HG03196 (cell line): ENCODE measurements around the gene RBPJL.
"Not testable (repeated sequence)": the region's sequence is repeated elsewhere in the genome, so short reads cannot be mapped to it uniquely, and the experiment has no call there.

ENCODE experiments used
- ATAC-seq: cut with Tn5 transposase; IDR thresholded peaks from one replicate; pipeline ENCODE4 v1.9.1; 2021; ENCODE audit not compliant: unreplicated experiment

Gene RBPJL

DNA sequence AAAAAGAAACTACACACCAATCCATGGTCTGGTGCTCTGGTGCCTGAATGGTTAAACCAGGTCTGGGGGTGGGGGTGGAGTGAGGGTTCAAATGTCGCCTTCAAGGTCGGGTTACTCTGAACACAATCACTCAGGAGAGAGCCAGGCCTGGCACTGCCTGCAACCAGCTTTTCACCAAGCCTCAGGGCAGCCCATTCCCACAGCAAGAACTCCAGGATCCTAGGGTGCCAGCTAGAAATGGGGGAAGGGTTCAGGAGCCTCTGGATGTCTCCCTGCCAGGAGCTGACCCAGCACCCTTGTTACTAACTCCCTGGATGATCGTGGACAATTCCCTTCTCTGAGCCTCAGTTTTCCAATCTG is 34.9 kb downstream of the RBPJL start:
- no peak for ATAC-seq

DNA sequence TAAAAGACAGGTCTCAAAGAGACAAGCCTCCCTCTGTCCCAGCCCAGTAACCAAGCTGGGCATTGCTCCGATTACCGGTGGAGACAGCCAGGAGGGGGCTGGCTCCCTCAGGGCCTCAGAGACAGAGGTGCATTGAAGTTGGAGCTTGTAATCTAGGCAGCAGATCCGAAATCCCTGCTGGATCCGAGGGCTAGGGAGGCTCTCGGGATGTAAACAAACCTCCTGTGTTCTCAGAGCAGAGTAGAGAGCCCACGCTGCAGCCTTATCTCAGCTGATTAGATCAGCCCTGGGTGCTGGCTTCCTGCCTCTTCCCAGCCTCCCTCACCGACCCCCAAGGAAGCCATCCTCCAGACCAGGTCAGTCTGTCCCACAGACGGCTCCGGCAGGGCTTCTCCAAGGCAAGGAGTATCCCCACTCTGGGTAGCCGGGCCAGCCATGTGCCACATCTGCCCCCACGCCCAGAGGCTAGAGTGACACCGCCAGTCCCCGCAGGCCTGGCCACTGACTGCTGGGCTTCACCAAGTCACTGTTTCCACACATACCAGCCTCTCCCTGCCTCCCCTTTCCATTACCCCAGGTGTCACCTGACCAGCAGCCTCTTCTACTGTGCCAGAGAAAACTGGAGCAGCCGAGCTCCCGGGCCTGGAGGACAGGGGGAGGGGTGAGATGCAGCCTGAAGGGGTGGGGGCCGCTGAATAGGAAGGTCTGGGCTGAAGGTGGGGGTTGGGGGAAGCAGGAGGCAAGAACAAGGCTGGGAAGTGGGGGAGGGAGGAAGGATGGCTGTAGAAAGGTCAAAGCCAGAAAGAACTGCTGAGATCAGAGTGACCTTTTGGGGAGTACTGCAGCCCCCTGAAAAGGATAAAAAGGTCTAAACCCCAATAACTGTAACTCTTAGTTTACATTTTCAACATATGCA is 35.6 kb downstream of the RBPJL start:
- ATAC-seq, result no peak

DNA sequence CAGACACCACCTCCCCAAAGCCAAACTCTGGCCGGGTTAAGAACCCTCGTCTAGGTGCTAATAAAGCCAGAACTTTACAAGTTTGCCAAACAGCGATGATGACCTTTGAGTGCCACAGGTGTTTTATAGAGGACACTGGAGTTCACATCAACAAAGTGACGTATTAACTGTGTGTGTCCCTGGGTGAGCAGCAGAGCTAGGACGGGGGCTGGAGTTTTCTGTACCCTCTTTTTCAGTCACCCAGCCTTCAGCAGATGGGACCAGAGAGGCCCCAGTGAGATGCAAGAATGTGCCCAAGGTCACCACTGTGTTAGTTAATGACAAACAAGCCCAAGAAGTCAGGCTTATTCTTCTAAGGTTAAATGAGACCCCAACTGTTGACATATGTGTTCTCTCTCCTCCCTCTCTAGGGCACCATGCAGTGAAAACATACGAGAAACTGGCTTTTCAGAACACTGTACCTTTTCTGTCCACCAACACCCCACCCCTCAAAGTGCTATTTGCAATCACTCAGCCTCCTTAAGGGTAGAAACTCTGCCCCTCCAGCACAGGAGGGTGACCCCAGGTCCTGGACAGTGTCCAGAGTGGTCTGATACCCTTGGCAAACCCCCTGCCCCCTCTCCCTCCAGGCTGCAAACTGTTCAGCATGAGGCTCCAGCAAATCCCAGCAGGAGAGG is 36.4 kb downstream of the RBPJL start:
- ATAC-seq, result no peak

DNA sequence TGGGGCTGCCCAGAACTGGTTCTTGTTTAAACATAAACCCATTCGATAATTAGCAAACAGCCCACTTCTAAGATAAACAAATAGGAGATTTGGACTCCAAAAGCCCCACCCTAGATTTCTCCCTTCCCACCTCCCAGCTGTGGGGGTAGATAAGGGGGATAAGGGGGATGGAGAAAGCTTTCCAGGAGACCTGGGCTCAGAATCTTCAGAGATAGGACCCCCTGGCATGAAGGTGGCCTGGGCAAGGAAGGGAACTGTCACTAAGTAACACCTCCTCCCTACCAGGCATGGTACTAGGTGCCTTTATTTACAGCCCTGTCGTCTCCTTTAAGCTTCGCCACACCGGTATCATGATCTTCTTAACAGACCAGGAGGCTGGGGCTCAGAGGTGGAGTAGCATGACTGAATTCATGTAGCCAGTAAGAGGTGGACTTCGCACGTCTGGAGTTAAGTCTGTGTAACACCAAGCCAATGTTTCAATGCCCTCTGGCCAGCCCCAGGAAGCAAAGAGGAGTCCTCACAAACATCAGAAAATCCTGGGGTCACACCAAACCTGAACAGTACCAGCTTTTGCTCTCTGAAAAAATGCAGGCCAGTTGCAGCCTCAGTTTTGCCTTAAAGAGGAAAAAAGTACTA is 37.0 kb downstream of the RBPJL start:
- ATAC-seq, result no peak

DNA sequence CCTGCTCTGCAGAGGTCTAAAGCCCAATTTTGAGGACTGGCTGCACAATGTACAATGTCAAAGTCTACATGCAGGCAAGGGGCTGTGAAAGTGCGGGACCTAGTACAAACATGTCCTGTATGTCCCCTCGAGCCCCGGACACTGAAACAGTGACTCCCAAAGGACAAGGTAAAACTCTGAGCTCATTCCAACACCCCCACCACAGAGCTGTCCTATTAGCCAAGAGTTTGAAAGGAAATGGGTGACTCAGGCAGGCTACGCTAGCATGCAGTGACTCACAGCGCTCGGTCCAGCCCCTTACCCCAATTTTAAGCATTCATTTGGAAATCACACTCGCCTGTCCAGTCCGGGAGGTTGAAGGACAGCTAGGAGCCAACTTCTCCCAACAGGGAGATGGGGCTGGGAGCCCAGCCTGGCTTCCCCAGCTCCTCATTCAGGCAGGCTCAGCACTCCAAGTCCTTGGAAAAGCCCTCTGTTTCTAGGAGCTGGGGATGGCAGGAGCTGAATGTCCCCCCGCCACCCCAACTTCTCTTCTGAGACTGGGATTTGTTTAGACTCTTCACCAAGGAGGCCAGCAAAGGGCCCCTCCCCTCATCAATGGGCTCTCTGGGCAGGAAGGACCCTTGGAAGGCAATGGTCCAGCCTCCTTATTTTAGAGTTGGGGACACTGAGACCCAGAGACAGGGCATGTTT is 37.7 kb downstream of the RBPJL start:
- no peak for ATAC-seq

DNA sequence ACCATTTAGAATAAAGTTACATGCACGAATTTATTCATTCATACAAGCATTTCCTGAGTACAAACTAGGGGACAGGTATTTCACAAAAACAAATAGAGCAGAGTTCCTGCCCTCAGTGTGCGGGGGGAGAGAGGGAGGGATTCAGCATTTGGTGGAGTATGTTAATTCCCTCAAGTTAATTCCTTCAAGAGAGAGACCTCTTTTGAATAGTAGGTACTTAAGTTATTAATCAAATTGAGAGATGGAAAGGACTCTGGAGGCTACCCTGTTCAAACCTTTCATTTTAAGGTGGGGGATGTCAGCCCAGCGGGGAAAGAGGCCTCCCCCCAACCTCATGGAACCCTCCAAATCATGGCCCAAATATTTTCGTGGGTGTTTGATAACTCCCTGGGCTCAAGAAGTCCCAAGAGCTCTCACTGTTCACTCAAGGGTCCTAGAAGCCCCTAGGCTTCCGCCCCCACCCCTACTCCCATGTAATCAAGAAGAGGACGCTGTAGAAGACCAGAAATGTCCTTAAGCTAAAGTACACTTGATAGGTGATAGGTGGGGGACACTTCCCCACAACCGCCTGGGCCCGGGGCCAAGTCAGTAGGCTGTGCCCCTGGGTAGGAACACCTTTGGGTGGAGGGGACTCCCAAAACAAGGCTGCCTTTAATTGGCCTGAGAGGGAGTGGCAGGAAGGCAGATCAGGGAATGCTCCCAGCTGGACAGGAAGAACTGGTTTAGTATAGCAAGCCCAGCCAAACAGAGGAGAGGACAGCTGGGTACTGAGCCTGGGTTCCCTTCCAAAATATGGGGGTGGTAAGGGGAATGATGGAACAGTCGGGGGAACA is 38.7 kb downstream of the RBPJL start:
- ATAC-seq, result no peak

DNA sequence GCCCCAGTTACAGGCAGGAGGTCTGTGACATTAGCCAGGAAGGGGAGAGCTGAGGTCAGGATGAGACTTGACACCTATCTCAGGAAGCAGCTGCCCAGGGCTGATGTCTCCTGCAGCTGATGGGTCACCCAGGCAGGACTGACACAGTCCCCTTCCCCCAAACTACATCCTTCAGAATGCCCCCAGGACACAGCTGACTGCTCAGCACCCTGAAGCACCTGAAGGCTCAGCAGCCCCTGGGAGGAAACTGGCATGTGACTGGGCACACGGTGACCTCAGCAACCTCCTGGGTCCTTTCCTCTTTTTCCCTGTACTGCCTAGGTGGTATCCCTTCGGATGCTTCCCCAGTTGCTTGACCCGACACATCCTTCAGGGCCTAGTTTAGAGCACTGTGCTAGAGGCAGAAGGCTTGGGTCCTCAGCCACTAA is 39.7 kb downstream of the RBPJL start:
- no peak for ATAC-seq

DNA sequence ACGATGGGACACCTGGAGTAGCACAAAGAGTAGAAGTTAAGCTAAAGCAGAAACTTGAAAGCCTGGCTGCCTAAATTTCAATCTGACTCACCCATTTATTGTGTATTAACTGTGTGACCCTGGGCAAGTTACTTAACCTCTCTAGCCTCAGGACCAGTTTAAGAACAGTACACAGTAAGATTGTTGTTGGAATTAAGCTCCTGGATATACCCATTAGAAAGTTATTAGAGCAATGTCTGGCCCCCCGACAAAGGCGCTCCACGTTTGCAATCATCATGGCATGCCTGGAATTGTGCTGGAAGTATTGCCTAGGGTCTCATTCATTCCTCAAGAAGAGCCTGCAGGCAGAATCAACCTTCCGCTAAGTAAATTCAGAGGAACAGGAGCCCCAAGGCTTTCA is 40.2 kb downstream of the RBPJL start:
- no peak for ATAC-seq

DNA sequence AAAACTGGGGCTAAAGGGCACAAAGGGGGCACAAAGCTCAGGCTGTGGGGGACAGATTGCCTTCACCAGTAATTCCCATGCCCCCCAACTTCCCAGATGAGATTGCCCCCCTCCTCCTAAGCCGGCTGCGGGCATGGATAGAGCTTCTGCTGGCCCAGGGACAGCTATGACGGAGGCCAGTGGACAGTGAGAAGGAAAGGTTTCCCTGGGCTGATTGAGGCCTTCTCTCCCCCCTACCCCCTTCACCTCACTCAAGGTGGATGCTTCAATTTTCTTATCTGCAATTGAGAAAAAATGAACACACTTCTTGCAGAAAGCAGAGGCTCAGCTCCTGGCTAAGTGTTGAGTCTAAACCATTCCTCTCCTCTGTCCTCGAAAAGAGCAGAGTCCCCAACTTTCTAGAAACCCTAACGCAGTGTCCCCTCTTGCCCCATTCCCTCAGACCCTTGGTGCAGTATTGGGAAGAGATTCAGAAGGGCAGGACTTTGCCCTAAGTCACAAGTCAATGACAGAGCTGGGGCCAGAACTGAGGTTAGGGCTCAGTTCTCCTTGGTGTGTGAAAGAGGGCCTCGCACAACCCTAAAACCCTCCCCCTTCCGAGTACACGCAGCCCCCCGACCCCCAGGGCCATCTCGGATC is 40.8 kb downstream of the RBPJL start:
- ATAC-seq, result no peak

DNA sequence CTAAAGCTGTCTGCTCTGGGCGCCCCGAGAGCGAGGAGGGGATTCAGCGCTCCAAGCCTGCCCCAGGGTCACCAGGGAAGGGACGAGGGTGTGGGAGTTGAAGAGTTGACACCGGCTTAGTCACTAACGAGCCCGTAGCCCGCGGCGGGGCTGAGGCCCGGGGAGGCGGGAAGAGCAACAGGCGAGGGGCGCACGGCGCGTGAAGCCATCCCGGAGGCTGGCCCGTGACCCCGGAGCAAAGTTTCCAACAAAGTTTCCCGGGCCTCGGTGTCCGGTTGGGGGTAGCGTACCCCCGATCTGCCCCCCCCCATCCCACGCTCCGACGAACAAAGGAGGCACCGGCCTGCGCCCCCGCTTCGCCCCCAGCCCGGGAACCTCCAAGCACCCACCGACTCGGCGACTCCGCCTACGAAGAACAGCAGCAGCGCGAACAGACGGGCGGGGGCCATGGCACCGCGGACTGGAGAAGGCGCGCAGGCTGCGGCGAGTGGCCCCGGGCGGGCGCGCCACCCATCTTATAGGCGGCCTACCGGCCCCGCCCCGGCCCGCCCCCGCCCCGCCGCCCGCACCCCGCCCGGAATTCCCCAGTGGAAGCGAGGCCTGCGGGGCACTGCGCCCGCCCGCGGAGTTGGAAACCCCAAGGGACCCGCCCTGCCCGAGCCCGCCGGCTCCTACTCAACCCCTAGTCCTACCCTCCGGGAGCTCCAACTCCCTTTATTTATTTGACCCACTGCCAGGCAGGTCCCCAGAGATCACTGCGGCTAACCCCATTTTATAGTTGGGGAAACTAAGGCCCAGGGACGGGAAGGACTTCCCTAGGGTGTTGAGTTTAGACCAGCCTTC is 41.5 kb downstream of the RBPJL start, which contains the start of gene SDC4:
Gene SDC4, minus strand, starts transcription at position 489 of the 843 bp plus-strand sequence. Its CDS starts 40 bp downstream, at position 449.
- ATAC-seq, result no peak

DNA sequence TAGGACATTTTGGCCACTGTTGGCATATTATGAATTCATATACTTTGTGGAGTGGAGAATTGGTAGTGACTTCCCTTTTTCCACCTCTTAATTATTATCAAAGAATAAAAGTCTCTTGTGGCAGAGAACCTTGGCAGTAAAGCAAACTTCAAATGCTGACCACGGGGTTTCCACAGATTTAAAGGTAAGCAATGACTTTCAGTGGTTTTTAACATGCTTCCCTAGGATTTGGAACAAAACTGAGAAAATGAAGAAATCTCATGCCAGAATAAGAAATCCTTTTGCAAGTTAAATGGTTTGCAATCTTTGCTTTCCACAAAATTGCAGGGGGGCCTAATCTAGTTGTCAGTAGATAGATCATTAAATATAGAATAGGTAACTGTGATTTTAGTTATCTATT is 43.6 kb downstream of the RBPJL start:
- ATAC-seq, result no peak

DNA sequence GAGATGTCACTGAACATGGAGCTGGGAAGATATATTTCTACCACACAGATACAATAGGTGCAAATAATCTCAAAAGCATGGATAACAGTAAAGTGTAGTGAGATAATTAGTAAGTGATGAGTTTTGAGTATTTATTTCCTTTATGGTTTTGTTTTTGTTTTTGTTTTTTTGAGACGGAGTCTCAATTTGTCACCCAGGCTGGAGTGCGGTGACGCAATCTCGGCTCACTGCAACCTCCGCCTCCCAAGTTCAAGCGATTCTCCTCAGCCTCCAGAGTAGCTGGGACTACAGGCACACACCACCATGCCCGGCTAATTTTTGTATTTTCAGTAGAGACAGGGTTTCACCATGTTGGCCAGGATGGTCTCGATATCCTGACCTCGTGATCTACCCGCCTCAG is 44.2 kb downstream of the RBPJL start:
- ATAC-seq, result not testable (repeated sequence)

DNA sequence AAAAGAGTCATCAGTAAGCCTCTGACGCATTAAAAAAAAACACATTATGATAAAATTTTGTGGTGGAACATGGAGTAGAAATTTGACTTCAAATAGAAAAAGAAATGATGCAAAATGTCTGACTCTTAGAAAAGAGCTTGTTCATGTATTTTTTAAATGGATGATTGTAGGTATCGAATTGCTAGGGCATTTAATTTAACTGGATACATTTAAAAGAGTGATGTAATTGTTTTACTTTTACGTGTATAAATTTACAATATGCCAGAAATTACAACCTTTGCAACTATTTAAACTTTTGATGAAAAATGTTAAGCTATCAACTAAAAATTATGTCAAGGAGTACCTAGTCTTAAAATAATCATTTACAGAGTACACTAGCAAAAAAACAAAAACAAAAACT is 46.1 kb downstream of the RBPJL start:
- ATAC-seq, result no peak

DNA sequence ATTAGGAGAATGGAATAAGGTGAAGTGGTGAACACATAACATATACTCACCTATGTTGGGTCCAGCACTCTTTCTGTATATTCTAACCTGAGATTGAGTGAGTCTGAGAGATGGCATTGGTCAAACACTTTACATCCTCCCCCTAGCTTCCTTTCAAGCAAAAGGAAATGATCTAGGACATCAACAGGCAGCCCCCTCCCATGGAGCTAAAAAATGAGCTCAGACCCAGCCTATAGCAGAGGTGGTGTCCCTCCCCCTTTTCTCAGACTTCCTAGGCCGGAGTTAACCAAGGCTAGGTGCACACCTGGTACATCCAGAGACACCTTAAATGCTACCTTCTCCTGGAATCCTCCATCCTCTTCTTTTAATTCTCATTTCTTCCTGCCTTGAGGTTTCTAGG is 47.1 kb downstream of the RBPJL start:
- ATAC-seq, result no peak

DNA sequence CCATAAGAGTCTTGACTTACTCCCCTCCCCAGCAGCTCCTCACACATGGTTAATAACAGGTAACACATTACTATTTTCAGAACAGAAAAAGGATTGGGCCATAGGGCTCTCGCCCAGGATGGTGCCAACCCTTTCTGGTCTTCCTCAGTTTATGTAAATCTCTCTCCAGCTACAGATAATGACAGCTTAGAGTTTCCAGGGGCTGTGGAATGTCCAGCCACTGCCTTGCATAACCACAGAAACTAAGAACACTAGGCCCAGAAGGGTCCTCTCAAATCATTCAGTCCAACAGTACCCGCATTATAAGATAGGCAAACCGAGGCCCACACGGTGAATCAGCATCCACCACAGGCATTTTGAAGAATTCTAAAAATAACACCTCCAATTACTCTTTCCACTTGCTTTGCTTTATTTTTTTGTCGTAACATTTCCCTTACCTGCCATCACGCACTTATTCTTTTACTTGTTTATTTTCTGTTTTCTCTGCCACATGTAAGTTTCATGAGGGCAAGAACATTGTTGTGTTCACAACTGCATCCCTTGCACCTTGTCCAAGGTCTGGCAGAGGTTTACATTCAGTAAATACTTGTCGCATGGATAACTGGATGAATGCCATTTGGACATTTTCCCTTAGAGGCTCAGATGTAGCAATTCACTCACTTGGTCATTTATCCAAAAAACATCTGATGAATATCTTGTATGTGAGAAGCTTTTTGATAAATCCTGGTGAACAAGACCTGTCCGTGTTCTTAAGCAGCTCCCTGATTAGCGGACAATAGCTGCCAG is 48.0 kb downstream of the RBPJL start:
- no peak for ATAC-seq

DNA sequence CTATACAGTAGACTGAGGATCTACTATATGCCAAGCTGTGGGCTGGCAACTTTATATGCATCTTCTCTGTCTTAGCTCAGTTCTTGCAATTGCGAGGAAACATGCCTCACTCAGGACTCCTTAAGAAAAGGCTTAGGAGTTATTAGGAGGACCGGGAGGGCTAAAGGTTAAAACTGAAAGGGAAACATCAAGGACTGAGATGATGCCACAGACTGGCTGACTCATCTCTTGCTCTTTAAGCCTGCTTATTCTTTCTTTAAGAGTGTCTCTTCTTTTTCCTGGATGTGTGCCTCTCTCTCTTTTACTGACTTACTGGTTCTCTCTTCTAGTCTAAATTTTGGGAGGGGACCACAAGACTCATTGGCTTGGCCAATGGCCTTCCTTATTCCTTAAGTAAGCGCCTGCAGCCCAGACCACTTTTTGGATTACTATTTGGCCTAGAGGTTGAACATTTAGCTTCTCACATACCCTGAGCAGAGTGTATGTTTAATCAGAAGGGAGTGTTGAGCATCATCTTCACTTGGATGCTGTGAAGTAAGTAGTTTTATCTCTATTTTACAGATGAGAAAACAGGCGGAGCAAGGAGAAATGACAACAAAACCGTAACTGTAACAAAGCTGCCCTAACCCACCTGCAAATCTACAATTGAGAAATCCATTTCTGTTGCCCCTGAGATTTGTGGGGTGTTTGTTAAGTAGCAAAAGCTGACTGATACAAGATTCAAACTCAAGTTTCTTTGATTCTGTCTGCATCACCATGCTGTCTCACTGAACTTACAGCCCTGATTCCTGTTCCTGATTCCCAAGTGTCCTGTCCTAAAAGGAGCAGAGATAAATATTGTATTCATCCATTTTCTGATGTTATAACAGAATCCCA is 48.8 kb downstream of the RBPJL start:
- ATAC-seq, result no peak
